GM21360 (cell line): ENCODE measurements around the gene GRIK4.

Experiments
- ATAC-seq: cut with Tn5 transposase; IDR thresholded peaks from one replicate; pipeline ENCODE4 v1.9.1; 2021; ENCODE audit warnings: mild to moderate bottlenecking, moderate library complexity; ENCODE audit not compliant: unreplicated experiment

Gene GRIK4

DNA sequence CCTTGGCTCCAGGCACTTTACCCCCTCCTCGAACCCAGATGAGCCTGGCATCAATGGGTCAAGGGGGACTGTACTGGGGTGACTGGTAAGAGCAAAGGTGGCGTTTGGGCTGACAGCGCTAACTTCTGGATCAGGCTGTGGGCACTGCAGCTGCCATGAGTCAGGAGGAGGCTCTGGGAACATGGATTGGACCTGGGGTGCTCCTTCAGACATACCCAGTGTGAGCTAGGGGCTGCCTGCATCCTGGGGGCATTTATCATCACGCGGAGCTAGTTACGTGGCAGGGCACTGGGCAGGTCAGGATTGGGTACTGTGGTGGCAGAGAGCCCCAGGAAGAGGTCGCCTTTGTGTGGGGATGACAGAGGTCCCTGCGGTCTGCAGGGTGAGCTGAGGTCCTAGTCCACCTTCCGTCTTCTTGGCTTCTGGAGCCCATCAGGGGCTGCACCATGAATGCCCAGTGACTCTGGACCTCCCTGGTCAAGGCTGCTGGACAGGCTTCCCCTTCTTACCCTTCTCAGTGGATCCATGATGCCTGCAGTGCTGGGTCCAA is 13.1 kb downstream of the GRIK4 start:
- no peak for ATAC-seq

DNA sequence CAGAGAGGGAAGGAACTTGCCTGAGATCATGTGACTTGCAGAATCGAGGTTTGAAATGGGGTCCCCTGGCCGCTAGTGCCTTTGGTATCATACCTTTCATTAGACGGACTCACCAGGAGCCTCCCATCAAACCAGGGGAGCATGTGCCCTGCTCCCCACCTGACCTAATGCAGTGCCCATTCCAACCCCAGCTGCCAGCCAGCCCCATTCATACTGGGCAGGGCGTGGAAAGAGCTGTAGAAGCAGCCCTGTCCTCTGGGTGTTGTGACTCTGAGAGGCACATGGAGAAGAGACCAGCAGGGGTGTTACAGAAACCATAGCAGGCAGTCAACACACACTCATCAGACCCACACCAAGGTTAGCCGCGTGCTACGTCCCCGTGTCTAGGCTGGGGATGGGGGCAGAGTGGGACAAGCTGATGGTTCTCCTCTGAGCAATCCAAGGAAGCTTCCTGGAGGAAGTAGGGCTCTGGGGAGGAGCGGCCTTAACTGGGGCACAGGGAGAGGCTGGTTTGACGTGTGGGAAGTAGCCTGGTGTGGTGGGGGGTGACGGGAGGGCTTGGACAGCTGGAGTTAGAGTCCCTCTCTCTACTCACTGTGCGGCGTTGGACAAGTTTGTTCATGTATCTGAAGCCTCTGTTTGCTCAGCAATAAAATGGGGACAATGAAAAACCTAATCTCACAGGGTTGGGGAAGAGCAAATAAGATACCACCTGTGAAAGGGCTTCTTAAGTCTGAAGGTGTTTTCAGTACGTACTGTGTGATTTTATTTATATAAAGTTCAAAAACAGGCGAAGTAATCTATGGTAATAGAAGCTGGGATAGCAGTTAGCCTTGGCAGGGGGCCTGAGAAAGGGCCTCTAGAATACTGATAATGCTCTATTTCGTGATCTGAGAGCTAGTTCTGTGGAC is 14.0 kb downstream of the GRIK4 start:
- no peak for ATAC-seq

DNA sequence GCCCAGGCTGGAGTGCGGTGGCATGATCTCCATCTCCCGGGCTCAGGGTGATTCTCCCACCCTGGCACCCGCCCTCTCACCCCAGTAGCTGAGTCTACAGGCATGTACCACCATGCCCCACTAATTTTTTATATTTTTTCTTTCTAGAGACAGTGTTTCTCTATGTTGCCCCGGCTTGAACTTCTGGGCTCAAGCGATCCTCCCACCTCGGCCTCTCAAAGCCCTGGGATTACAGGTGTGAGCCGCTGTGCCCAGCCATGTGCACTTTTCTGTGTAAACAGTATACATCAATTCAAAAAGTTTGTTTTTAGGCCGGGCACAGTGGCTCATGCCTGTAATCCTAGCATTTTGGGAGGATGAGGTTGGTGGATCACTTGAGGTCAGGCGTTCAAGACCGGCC is 14.7 kb downstream of the GRIK4 start:
- no peak for ATAC-seq

DNA sequence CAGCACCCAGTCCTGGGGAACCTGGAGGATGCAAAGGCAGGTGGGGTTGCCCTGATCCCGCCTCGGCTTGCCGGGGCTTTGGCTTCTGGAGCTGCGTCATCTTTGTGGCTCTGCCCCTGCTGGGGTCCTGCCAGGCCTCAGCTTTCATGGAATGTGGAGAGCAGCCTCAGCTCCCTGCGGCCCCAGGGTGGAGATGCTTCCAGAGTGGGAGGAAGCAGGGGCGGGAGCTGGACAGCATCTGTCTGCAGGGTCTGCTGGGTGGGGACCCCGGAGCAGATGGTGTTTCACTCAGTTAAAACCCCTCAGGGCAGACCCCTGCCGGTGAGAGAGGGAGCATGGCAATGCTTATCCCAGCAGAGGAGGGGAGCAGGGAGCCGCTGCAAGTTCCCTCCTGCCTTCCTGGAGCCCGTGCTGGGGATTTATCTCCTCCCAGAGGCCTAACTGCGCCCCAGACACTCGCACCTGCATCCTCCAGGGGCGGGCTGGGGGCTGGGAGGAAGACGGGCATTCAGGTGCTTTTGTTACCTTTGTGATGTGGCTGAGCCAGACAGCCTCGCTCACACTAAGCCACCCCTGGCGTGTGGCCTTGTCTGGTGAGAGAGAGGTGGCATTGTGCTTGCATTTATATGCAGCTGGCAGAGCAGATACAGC is 15.7 kb downstream of the GRIK4 start:
- ATAC-seq = no peak

DNA sequence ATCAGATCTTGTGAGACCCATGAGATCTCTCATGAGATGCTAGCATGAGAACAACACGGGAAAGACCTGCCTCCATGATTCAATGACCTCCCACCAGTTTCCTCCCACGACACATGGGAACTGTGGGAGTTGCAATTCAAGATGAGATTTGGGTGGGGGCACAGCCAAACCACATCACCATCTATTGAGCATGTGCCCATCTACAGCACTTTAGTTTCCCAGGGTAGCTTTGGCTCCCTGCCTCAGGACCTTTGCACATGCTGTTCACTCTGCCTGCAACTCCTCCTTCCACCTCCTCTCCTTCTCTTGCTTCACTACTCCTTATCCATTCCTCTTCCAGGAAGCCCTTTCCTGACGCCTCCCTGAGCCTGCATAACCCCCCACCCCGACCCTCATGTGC is 17.2 kb downstream of the GRIK4 start:
- ATAC-seq = no peak

DNA sequence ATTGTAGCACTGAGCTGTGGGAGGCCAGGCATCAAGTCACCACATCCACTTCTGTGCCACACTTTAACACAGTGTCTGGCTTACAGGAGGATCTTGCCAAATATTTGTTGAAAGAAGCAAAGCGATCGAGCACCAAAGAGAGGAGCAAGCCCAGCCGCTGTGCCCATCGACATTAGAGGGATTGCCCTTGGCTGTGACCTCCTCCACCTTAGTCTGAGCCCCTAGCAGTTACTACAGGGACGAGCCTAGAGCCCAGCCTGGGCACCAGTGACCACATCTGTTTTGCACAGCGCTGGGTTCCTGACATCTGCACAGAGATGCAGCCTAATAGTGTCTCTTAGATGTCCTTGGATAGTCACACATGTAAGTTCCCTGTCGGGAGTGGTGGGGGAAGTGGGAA is 17.7 kb downstream of the GRIK4 start:
- ATAC-seq = no peak

DNA sequence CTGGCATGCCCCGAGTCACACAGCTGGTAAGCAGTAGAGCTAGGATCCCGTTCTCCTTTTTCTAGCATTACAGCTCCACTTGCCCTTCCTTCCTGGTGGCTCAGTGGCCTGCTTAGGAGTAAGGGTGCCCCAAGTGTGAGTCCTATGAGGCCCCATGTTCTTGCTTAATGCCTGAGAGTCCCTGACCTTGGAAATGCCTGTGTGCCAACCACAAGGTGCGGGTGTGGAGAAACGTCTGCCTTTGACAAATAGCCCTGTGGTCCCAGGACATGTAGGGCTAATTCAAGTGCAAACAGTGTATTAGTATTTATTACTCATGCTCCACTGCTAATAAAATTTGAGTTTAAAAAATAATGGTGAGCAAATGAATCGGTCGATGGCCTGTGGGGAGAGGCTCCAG is 18.4 kb downstream of the GRIK4 start:
- ATAC-seq = no peak

DNA sequence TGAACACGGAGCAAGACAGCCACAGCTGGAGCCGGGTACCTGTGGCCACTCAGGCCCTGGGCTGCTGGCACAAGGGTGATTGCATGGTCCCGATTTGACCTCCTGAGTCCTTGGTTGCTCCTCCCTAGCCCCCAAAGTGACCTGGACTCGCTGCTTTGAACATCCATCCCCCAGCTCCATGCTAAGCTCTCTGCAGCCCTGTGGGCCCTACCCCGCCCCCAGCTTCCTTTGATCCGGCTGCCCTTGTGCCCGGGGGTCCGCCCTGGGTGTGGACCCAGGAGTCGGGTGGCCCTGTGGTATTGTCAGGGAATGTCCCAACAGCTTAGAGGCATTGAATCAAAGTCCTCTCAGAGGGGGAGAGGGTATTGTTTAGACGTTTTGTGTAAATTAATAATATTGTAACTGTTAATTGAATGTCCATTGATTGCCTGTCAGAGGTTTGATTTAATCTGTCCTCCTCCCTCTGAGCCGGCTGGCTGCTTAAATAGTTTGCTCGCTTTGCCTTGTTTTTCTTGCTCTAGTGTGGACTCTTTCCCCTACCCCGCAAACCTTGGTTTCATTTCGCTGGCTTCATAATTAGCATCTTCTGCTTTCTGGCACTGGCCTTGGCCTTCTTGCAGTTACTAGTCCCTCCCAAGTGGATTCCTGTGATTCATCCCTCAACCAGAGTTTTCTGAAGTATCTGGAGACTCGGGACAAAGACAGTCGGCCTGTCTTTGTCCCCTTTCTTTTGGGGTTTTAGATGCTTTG is 20.7 kb downstream of the GRIK4 start:
- no peak for ATAC-seq

DNA sequence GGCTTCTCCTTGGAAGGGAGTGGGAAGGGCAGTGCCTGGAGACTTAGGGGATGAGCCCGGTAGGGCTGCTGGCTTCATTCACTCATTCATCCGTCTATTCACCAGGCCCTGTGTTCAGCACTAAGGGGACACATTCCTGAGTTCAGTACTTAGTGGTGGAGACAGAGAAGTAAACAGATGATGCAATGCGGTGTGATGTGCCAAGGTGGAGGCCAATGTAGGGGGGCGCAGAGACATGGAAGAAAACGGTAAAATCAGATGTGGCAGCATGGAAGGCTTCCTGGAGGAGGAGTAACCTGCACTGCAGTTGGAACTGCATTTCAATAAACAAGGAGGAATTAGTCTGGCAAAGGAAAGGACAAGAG is 21.3 kb downstream of the GRIK4 start:
- no peak for ATAC-seq

DNA sequence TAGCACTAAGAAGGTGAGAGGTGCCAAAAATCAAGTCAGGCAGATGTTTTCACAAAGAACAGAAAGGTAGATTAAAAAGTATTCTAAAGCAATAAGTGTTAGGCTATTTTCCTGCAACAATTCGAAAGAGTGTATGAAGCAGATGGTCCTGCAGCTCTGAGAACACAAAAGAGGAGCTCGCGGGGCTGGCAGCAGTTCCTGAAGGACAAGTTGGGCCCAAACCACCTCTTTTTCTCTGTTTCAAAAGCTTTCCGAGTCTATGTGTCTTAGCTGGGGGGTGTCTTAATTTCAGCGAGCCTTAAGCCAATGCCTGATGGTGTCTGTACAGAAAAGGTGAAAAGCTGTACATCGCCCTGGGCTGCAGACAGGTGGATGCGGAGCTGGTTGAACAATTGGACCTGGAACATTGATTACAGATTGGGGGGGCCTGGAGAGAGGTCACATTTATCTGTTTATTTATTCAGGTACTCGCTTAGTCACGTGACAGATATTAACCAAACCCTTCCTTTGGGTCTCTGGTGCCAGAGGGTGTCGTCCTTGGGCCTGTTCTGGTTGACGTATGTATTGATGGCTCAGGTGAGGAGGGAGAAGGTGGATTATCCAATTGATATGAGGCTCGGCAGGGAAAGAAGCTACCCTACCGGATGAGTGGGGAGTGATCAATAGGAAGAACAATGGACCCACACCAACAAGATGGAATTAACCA is 24.7 kb downstream of the GRIK4 start:
- no peak for ATAC-seq

DNA sequence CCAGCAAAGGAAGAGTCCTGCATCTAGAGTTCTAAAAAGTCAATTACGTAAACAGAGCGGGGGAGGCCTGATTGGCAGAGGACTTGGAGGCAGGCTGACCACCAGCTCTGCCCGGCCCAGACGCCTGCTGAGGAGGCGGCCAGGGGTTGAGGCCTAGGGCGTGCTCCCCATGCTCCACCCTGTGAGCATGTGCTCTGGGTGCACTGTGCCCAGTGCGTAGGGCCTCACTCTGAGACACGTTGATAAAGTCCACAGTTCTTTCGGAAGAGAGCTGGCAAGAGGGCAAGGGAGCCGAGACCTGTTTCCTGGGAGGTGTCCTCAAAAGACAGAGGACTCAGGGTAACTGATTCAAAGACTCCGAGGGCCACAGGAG is 25.2 kb downstream of the GRIK4 start:
- ATAC-seq = no peak

DNA sequence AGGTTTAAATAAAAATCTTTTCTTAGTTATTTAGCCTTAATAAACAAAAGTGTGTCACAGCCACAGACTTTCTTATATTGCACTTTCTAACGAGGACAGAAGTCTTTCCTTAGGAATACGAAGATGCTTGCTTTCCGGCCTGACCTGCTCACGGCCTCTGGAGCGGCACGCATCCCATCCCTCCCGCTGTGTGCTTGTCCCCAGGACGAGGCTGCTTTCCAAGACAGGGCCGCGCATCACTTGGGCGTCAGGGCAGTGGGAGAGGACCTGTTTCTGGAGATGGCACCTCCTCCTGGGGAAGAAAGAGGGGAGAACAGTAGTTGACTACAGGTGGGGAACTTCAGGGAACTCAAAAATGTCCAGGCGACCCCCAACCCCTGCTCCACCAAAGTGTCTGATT is 26.4 kb downstream of the GRIK4 start:
- ATAC-seq = no peak

DNA sequence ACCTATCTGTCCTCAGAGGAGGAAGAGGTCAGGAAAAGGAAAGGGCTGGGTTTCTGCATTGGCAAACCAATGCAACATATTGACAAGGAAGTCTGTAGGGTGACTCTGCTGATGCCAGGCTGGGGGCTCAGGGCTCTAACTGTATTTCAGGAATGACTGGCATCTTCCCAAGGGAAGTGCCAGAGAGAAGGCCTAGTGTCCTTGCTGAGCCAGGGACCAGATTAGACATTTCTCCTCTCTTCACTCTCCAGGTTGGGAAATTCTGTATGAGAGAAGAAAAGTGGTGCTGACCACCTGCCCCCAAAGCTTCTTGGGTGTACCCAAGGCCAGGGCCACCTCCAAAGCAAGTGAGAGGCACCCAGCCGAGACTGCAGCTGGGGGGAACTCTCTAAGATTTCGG is 27.2 kb downstream of the GRIK4 start:
- ATAC-seq = no peak

DNA sequence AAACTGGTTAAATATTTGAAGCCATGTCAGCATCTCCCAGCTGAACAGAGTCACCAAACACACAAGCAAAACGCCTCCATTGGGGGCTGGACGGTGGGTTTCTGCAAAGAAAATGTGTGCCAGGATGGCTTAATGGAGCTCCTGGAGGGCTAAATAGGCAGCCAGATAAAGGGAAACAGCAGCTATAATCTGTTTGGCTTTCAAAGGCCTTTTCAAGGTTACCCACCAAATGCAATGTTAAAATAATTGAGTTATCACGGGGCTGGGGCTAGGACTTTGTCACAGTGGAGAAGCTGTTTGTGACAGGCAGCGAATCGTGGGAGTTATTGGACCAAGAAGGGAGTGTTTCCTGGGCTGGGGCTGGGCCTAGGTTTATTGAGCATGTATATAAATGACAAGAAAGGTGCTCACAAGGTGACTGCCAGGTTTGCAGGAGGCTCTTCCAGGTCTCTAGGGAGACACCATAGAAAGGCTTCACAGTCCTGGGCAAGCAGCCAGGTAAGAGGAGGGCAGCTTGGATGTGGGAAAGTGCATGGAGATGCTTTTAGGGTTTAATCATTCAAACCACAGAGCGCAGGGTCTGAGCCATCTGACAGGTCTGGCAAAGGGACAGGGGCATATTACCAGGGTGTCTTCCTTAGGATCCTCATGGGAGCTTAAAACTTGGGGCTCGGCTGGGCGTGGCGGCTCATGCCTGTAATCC is 28.3 kb downstream of the GRIK4 start:
- ATAC-seq = no peak

DNA sequence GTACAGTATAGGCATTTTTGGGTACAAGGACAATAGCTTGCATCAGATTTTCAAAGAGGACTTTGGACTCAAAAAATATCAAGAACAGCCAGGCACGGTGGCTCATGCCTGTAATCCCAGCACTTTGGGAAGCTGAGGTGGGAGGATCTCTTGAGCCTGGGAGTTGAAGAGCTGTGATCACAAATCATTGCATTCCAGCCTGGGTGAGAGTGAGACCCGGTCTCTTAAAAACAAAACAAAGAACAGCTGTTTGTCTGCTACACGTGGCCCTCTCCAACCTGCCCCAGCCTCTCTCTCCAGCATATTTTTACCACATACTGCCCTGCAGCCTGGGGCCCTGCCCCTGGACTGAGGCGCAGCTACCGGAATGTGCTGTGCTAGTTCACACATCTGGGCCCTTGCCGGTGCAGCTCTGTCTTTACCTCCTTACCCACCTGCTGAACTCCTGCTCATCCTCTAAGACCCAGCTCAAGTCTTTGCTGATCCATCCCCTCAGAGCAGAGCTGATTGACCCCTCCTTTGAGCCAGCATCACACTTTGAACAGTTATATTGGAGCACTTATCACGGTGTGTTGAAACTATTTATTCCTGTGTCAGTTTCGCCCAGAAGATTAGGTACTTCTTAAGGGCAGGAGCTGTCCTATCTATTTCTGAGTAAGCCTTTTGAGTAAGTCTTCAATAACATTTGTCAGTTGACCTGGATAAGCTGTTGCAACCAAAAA is 29.4 kb downstream of the GRIK4 start:
- no peak for ATAC-seq

DNA sequence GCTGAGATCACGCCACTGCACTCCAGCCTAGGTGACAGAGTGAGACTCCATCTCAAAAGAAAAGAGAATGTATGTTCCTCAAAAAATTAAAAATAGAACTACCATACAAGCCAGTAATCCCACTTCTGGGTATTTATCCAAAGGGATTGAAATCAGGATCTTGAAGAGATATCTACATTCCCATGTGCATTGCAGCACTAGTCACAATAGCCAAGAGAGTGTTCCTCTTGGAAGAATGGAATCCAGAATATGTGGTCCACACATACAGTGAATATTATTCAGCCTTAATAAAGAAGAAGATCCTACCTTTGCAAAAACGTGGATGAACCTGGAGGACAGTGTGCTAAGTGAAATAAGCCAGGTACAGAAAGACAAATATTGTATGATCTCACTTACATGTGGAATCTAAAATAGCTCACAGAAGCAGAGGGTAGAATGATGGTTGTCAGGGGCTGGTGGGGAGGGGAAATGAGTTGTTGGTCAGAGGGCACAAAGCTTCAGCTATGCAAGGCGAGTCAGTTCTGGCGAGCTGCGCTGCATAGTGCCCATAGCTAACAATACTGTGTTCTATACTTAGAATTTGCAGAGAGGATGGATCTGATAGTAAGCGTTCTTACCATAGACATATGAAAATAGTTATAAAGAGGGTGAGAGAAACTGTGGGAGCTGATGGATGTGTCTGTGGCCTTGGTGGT is 32.1 kb downstream of the GRIK4 start:
- ATAC-seq = no peak

DNA sequence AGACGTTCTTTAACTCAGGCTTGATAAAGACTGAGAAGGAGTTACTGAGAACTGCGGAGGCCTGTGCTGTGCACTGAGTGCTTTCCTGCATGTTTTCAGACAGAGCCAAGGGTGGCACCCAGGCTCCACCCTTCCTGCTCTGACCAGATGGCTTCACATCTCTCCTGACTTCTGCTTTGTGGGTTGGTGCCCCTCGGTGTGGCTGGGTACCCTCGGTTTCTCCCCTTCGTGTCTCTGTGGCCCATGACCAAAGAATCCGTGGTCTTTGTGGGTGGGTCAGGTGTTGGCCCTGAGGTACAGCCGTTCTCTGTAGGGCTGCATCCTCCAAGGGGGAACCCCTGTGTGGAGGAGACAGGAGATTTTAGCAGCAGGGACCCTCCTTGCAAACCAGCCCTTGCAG is 34.3 kb downstream of the GRIK4 start:
- ATAC-seq = no peak

DNA sequence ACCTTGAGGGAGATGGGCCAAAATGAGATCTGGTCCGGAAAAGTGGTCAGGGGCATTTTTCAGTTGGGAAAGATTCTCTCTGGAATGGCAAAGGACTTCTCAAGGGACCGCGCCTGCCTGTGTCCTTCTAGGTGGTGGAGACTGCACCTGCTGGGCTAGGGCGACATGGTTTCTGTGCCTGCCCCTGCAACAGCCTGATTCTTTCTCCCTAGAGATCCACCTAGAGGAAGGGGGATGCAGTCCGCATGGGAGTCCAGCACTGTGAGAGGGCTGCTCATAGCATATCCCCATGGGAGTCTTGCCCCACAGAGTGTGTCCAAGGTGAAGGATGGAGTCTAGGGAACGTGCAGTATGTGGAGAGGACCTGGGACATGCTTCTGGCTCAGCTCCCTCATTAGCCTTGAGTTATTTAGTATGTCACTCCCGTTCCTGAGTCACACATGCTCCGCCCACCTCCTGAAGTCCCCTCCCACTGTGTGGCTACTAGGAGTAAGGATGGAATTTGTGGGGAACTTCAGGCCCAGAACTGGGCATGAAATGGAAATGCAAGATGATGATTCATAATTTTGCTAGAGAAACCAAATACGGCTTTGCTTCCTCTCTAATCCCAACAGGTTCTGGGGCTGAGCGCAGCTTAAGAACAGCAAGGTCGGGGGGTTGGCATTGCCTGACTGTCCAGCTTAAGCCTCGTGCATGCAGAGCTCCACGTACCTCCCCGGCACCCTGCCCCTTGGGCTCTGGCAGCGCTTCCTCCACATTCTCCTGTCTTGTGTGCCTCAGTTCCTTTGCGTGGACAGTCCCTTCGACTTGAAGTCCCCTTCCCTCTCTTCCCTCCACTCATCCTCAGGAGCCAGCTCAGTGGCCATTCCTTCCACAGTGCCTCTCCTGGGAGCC is 35.0 kb downstream of the GRIK4 start:
- no peak for ATAC-seq
